H1 (cell line): ENCODE results near the gene BCAS3. TPM values are rescaled to one million over a fixed set of nuclear protein-coding genes. Genes with fewer than 3 reads are reported as not detected.

Source experiments
- CTCF ChIA-PET: fragments of 300-600 bp; sonication (Branson Sonifier 250); formaldehyde crosslinking; loops from one replicate; lab custom pipeline; 2021; ENCODE audit not compliant: partially characterized antibody; lab: Charles Lee
- POLR2A ChIA-PET: fragments of 300-600 bp; sonication (Branson Sonifier 250); formaldehyde crosslinking; loops from one replicate; lab custom pipeline; 2021; ENCODE audit warnings: inconsistent platforms; ENCODE audit not compliant: partially characterized antibody; lab: Charles Lee
- DNase-seq, 2 experiments: peaks; one replicate each; pipeline versions ENCODE4 v3.0.0 to v3.0.0-alpha.2; 2010 to 2022; ENCODE audit warnings: low spot score in 2 of 2, low read depth in 1 of 2, mixed read lengths in 1 of 2
- FAIRE-seq: peaks from 2 replicates; lab custom pipeline; 2011; peaks lifted over from hg19 to GRCh38; lab: Jason Lieb, UNC
- H2AFZ ChIP-seq: 2 replicates; pipeline ENCODE4 v1.8.1; 2012; ENCODE audit warnings: low read length, inconsistent platforms
- H2AK5ac ChIP-seq: 2 replicates; pipeline ENCODE4 v1.6.1; 2013; ENCODE audit warnings: low read depth, low read length
- H2BK120ac ChIP-seq: replicated peaks from 2 replicates; pipeline ENCODE3; 2013; ENCODE audit warnings: low read depth, low read length, inconsistent platforms
- H2BK12ac ChIP-seq: 2 replicates; pipeline ENCODE4 v1.6.1; 2013; ENCODE audit warnings: low read depth, low read length
- H2BK15ac ChIP-seq: 2 replicates; pipeline ENCODE4 v1.6.1; 2013; ENCODE audit warnings: low read length
- H2BK20ac ChIP-seq: 2 replicates; pipeline ENCODE4 v1.6.1; 2013; ENCODE audit warnings: low read length
- H2BK5ac ChIP-seq: 2 replicates; pipeline ENCODE4 v1.6.1; 2013; ENCODE audit warnings: low read depth, low read length
- H3K14ac ChIP-seq: 2 replicates; pipeline ENCODE4 v1.6.1; 2013; ENCODE audit warnings: inconsistent platforms; ENCODE audit not compliant: insufficient read length
- H3K18ac ChIP-seq: 2 replicates; pipeline ENCODE4 v1.6.1; 2013; ENCODE audit warnings: low read length; ENCODE audit errors: extremely low read depth
- H3K23ac ChIP-seq: 2 replicates; pipeline ENCODE4 v1.6.1; 2013; ENCODE audit warnings: inconsistent platforms; ENCODE audit not compliant: insufficient read length
- H3K23me2 ChIP-seq: 2 replicates; pipeline ENCODE4 v1.6.1; 2013; ENCODE audit warnings: low read depth, low read length
- H3K27ac ChIP-seq: 2 replicates; pipeline ENCODE4 v1.6.1; 2011; ENCODE audit warnings: low read depth, low read length, inconsistent platforms
- H3K27me3 ChIP-seq, 4 experiments: replicated peaks in 1 of 4; 1 replicate in 1 of 4; 2 replicates in 3 of 4; pipeline versions ENCODE4 v1.6.1 to v1.8.1; 2011 to 2013; ENCODE audit warnings: low read length in 3 of 4, mild to moderate bottlenecking in 3 of 4, inconsistent platforms in 2 of 4, mixed read lengths in 2 of 4, moderate library complexity in 1 of 4; ENCODE audit not compliant: control insufficient read depth in 3 of 4, insufficient read depth in 3 of 4; ENCODE audit errors: extremely low read depth in 1 of 4
- H3K36me3 ChIP-seq, 4 experiments: 2 replicates each; pipeline versions ENCODE4 v1.6.1 to v1.8.1; 2011 to 2013; ENCODE audit warnings: mild to moderate bottlenecking in 4 of 4, low read length in 3 of 4, moderate library complexity in 2 of 4, control low read depth in 1 of 4, inconsistent platforms in 1 of 4; ENCODE audit not compliant: insufficient read depth in 4 of 4, control insufficient read depth in 2 of 4
- H3K4ac ChIP-seq: replicated peaks from 2 replicates; pipeline ENCODE3; 2013; ENCODE audit warnings: low read length, low read depth, mixed read lengths, inconsistent platforms; ENCODE audit not compliant: insufficient read length
- H3K4me1 ChIP-seq, 4 experiments: replicated peaks in 1 of 4; 1 replicate in 1 of 4; 2 replicates in 3 of 4; pipeline versions ENCODE4 v1.6.1 to v1.8.1; 2011 to 2013; ENCODE audit warnings: low read length in 3 of 4, inconsistent platforms in 2 of 4, mixed read lengths in 1 of 4; ENCODE audit not compliant: insufficient read depth in 4 of 4, control insufficient read depth in 3 of 4
- H3K4me2 ChIP-seq, 2 experiments: 2 replicates each; pipeline versions ENCODE4 v1.6.1 to v1.8.1; 2011 to 2013; ENCODE audit warnings: low read depth in 2 of 2, low read length in 2 of 2, control low read depth in 1 of 2, inconsistent platforms in 1 of 2, mild to moderate bottlenecking in 1 of 2; ENCODE audit not compliant: insufficient read depth in 1 of 2
- H3K4me3 ChIP-seq, 4 experiments: fragments of 200-600, 300-600 bp in 1 of 4; sonication (generic), shearing (Covaris generic), sonication (Bioruptor Twin) in 1 of 4; 2 replicates each; pipeline versions ENCODE4 v1.5.1 to v1.8.1; 2011 to 2016; ENCODE audit warnings: low read length in 4 of 4, low read depth in 3 of 4, control low read depth in 2 of 4, inconsistent platforms in 2 of 4, mild to moderate bottlenecking in 2 of 4, mixed read lengths in 1 of 4, moderate library complexity in 1 of 4; ENCODE audit not compliant: insufficient read depth in 2 of 4; ENCODE audit errors: extremely low read depth in 1 of 4
- H3K56ac ChIP-seq: replicated peaks from 2 replicates; pipeline ENCODE3; 2013; ENCODE audit warnings: low read depth, mild to moderate bottlenecking, mixed read lengths, low read length, inconsistent platforms; ENCODE audit not compliant: insufficient read length
- H3K79me1 ChIP-seq: 2 replicates; pipeline ENCODE4 v1.6.1; 2013; ENCODE audit warnings: low read depth, low read length, control low read depth
- H3K79me2 ChIP-seq, 2 experiments: 2 replicates each; pipeline versions ENCODE4 v1.6.1 to v1.8.1; 2012 to 2013; ENCODE audit warnings: low read length in 2 of 2, mild to moderate bottlenecking in 2 of 2, inconsistent platforms in 1 of 2; ENCODE audit not compliant: insufficient read depth in 2 of 2, control insufficient read depth in 1 of 2
- H3K9ac ChIP-seq, 4 experiments: replicated peaks in 1 of 4; 1 replicate in 1 of 4; 2 replicates in 3 of 4; pipeline versions ENCODE4 v1.6.1 to v1.8.1; 2011 to 2013; ENCODE audit warnings: low read depth in 3 of 4, low read length in 3 of 4, control low read depth in 2 of 4, mild to moderate bottlenecking in 2 of 4, moderate library complexity in 2 of 4, inconsistent platforms in 1 of 4; ENCODE audit errors: extremely low read depth in 1 of 4
- H3K9me3 ChIP-seq, 2 experiments: 2 replicates each; pipeline versions ENCODE4 v1.6.1 to v1.8.1; 2012 to 2013; ENCODE audit warnings: mild to moderate bottlenecking in 2 of 2, moderate library complexity in 2 of 2, control low read depth in 1 of 2, inconsistent platforms in 1 of 2, low read depth in 1 of 2, low read length in 1 of 2, mixed read lengths in 1 of 2; ENCODE audit not compliant: insufficient read depth in 2 of 2
- H4K20me1 ChIP-seq, 2 experiments: replicated peaks in 1 of 2; 2 replicates each; pipeline versions ENCODE3 to v1.8.1; 2011 to 2013; ENCODE audit warnings: inconsistent platforms in 2 of 2, low read length in 2 of 2, mild to moderate bottlenecking in 1 of 2; ENCODE audit not compliant: insufficient read depth in 2 of 2, control insufficient read depth in 1 of 2
- H4K5ac ChIP-seq: 2 replicates; pipeline ENCODE4 v1.6.1; 2013; ENCODE audit warnings: low read length, low read depth, mixed read lengths, inconsistent platforms; ENCODE audit not compliant: insufficient read length
- H4K8ac ChIP-seq: 2 replicates; pipeline ENCODE4 v1.8.0; 2013; ENCODE audit warnings: mild to moderate bottlenecking, moderate library complexity, low read length, inconsistent platforms; ENCODE audit not compliant: insufficient read depth; ENCODE audit errors: extremely low read depth
- H4K91ac ChIP-seq: replicated peaks from 2 replicates; pipeline ENCODE3; 2013; ENCODE audit warnings: low read length, mixed read lengths, inconsistent platforms; ENCODE audit not compliant: insufficient read length
- BRCA1 ChIP-seq: IDR thresholded peaks from 2 replicates; pipeline ENCODE4 v1.6.1; 2012; ENCODE audit warnings: low read depth, low read length, improper control_type of control experiment
- CBX8 ChIP-seq: fragments of 300-800, 300-1000 bp; sonication (generic); IDR thresholded peaks from 2 replicates; pipeline ENCODE4 v1.7.1; 2016; ENCODE audit warnings: low read depth, low read length, borderline replicate concordance
- CHD2 ChIP-seq: IDR thresholded peaks from 2 replicates; pipeline ENCODE4 v1.6.1; 2012; ENCODE audit warnings: low read length, improper control_type of control experiment
- CTCF ChIP-seq, 3 experiments: IDR thresholded peaks; 1 replicate in 2 of 3; 2 replicates in 1 of 3; pipeline versions ENCODE4 v1.5.1 to v1.6.1; 2011; ENCODE audit warnings: low read length in 3 of 3, mild to moderate bottlenecking in 3 of 3, inconsistent platforms in 2 of 3, low read depth in 1 of 3, moderate library complexity in 1 of 3; ENCODE audit not compliant: insufficient read depth in 1 of 3; ENCODE audit errors: control extremely low read depth in 1 of 3
- EZH2 ChIP-seq: fragments of 200-600 bp; sonication (generic); IDR thresholded peaks from 2 replicates; pipeline ENCODE4 v1.7.1; 2012; ENCODE audit warnings: low read depth, mild to moderate bottlenecking, moderate library complexity, low read length, inconsistent platforms; ENCODE audit not compliant: severe bottlenecking
- GTF2F1 ChIP-seq: IDR thresholded peaks from 2 replicates; pipeline ENCODE4 v1.6.1; 2012; ENCODE audit warnings: low read depth, low read length, improper control_type of control experiment, borderline replicate concordance
- RAD21 ChIP-seq, 2 experiments: IDR thresholded peaks in 1 of 2; conservative IDR thresholded peaks in 1 of 2; 2 replicates each; pipeline ENCODE4 v1.6.1; 2011; ENCODE audit warnings: low read depth in 2 of 2, low read length in 2 of 2, improper control_type of control experiment in 1 of 2, inconsistent platforms in 1 of 2, mild to moderate bottlenecking in 1 of 2, moderate library complexity in 1 of 2
- RXRA ChIP-seq: IDR thresholded peaks from 2 replicates; pipeline ENCODE4 v1.6.1; 2011; ENCODE audit warnings: low read depth, mild to moderate bottlenecking, low read length, moderate library complexity; ENCODE audit not compliant: insufficient read depth
- SP2 ChIP-seq: IDR thresholded peaks from 2 replicates; pipeline ENCODE4 v1.6.1; 2012; ENCODE audit warnings: mild to moderate bottlenecking, low read length, inconsistent platforms
- TAF1 ChIP-seq: IDR thresholded peaks from 2 replicates; pipeline ENCODE4 v1.6.1; 2011; ENCODE audit warnings: mild to moderate bottlenecking, low read depth, low read length
- YY1 ChIP-seq: IDR thresholded peaks from 2 replicates; pipeline ENCODE4 v1.6.1; 2011; ENCODE audit warnings: low read depth, mild to moderate bottlenecking, low read length
- WGBS, 2 experiments: shearing (Covaris generic) in 1 of 2; methylation state at CpG; one replicate each; pipeline versions ENCODE4 v1.1.6 to v1.1.7; 2013 to 2015; ENCODE audit warnings: low lambda C conversion rate in 2 of 2, mixed read lengths in 2 of 2, inconsistent platforms in 1 of 2, low coverage in 1 of 2, missing lambda C conversion rate in 1 of 2; ENCODE audit not compliant: insufficient replicate concordance in 2 of 2, insufficient coverage in 1 of 2, insufficient read length in 1 of 2; ENCODE audit errors: extremely low coverage in 1 of 2, missing lambda C conversion rate in 1 of 2; 5-methylcytosine and 5-hydroxymethylcytosine counted together
- polyA plus RNA-seq, 7 experiments: library from polyadenylated mRNA; depleted of rRNA in 3 of 7; stranded (reverse) in 5 of 7; unstranded in 2 of 7; fragments of >200 nt in 5 of 7; fragments of 200-250 nt in 2 of 7; gene quantifications; 1 replicate in 5 of 7; 2 replicates in 1 of 7; 4 replicates in 1 of 7; pipeline versions ENCODE4 v1.2.1 to v1.2.3, GENCODE V29; 2011 to 2013; ENCODE audit warnings: missing spikeins in 2 of 7, mixed read lengths in 2 of 7
- total RNA-seq: library from RNA; stranded (reverse); fragmentation: NEBNext Ultra II Directional; extraction: Animal tissue kit (Norgen Biotek cat#: 25700); gene quantifications from 2 replicates; pipeline ENCODE4 v1.2.1, GENCODE V29; 2021

BCAS3 gene
- total and polyA plus RNA-seq, 2 of the 8 experiments (the other 6 are each of a cell fraction or from before 2014, with no cell fraction given), result 9.9 to 13.3 TPM

DNA sequence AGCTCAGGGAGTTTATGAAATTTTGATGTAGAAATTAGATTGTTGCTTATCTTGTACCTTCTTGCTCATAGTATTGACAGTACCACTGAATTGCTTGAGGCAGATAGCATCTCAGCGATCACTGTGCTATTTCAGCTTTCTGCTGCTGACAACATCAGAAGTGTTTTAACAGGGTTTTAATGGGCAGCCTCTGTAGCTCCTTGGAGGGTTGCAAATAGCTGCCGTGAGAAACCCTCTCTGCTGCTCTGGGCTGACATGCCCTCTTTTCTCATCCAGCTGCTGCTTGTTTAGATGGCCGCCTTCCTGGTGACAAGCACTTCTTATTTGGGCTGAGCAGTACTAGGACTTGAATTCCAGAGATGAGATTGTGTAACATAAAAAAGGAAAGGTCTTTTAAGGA lies 541.8 kb downstream of the BCAS3 start:
- Histone ChIP-seq H3K4me3 (no peak overlapping the region), H3K9ac (no peak overlapping the region), H3K23me2 (no peaks in the 10 kb centered on the region), H3K4me1 (no peaks in the 10 kb centered on the region; a peak in 1 of 7 replicates), H4K8ac (no peak overlapping the region), H4K91ac (no peak overlapping the region), H2BK12ac (no peak overlapping the region), H4K5ac (no peak overlapping the region), H3K4me2 (no peak overlapping the region), H2BK20ac (no peak overlapping the region), H3K4ac (no peak overlapping the region), H3K27ac (no peak overlapping the region), H3K14ac (no peak overlapping the region), H3K23ac (no peak overlapping the region), H2AFZ (no peak overlapping the region), H2BK120ac (no peak overlapping the region), H3K9me3 (no peaks in the 10 kb centered on the region), H3K79me1 (no peaks in the 10 kb centered on the region), H3K18ac (no peak overlapping the region), H4K20me1 (no peaks in the 10 kb centered on the region), H2BK15ac (no peak overlapping the region; the same call in 1 of the 2 replicates), H3K36me3 (no peaks in the 10 kb centered on the region), H3K79me2 (no peaks in the 10 kb centered on the region), H3K27me3 (no peaks in the 10 kb centered on the region), H2BK5ac (no peak overlapping the region), H2AK5ac (no peak overlapping the region), H3K56ac (no peak overlapping the region)
- DNase-seq (no peak), FAIRE-seq (no peak)
- CTCF ChIA-PET, result interaction anchor here (0.8 to 1.0 kb wide), 2 partner anchors 104 to 247 kb away, joined by 3 read pairs; no protein-coding TSS in a partner anchor
- 93% methylated on average over 3 of the region's 3 CpGs; no CpG with 5 or more reads in 1 of the 2 experiments for WGBS, 2 experiments
- POLR2A ChIA-PET, result no interaction called here
- no peak for TF ChIP-seq EZH2
- TF ChIP-seq RAD21 (IDR thresholded peaks at IDR 0.05 in 1 of 2, conservative IDR thresholded peaks at IDR 0.05 in 1 of 2; ENCODE audit: low read depth in 2 of 2, low read length in 2 of 2), result no peak
- TF ChIP-seq GTF2F1, result no peak
- no peak for TF ChIP-seq CTCF (IDR thresholded peaks at IDR 0.05; ENCODE audit: control extremely low read depth in 1 of 3, insufficient read depth in 1 of 3, low read depth in 1 of 3, low read length in 3 of 3)
- no peak for TF ChIP-seq BRCA1
- TF ChIP-seq CBX8, result no peak
- no peak for TF ChIP-seq CHD2
- TF ChIP-seq RXRA, result no peak
- no peak for TF ChIP-seq SP2
- no peak for TF ChIP-seq TAF1
- no peak for TF ChIP-seq YY1
